Measurements from ENCODE around the gene FAM234B. TPM values are rescaled to one million over a fixed set of nuclear protein-coding genes. Genes with fewer than 3 reads are reported as not detected.
A peak's percentile ranks its signal among the peaks of the same experiment; 100 is the strongest.

FAM234B gene
- total RNA-seq, 1 experiment from 2014 or later, result 11.4 TPM

DNA sequence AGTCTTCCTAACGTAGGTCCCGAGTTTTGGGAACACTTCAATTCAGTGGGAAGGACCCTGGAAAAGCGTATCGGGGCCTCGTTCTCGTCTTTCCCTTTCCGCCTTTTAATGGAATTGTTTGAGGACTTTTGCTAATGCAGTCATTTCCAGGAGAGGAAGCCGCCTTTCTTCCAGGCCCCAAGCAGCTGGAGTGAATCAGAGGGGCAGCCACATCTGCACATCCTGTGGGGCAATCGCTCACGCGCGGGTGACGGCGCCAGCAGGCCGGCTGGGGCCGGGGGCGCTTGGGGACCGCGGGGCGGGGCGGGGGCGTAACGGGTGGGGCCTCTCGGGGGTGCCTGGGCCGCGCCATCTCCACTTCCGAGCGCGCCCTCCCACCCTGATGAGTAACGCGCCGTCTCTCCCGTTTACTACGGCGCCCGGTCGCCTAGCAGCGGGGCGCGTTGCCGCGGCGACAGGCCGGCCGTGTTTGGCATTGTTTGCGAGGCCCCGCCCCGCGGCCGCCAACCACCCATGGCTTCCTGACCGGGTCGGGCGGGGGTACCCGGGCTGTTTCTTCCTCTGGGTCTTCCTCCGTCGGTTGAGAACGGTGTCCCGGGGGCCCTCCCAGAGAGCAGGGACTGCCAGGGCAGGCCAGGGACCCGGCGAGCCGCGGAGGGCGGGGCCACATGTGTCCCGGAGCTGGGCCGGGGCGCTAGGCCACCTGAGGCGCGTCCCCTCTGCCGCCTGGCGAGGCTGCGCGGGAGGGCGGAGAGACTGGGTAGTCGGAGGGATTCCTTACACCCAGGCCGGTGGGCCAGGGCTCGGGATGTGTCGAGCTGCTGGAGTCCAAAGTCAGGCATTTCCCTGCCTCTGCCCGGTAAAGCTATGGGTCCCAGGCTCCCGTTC is 56.9 kb downstream of the FAM234B start:
- Histone ChIP-seq H3K27me3 (replicated peaks; ENCODE audit: control insufficient read depth, insufficient read depth, low read length) (no peaks in the 10 kb centered on the region), H3K36me3 (ENCODE audit: control insufficient read depth, insufficient read depth, low read length) (no peaks in the 10 kb centered on the region), H3K4me3 (ENCODE audit: low read depth, low read length) (peak overlapping the region; percentile 79), H3K4me1 (peaks cover 44% of the 10 kb centered on the region), H3K9me3 (no peaks in the 10 kb centered on the region)
- Mint-ChIP-seq H3K9me3 (ENCODE audit: unreplicated experiment) (no peaks in the 10 kb centered on the region), H3K27me3 (ENCODE audit: insufficient read depth, unreplicated experiment) (no peaks in the 10 kb centered on the region), H3K27ac (ENCODE audit: unreplicated experiment) (peak overlapping the region; percentile 81), H3K4me3 (ENCODE audit: unreplicated experiment) (peak overlapping the region; percentile 75), H3K4me1 (ENCODE audit: low read depth, unreplicated experiment) (peaks cover 47% of the 10 kb centered on the region), H3K36me3 (ENCODE audit: insufficient read depth, unreplicated experiment) (peaks cover 6% of the 10 kb centered on the region)
- intact Hi-C loops (cut with micrococcal nuclease; ENCODE audit: unreplicated experiment), result loop anchor here (1.0 kb wide), 1 partner anchor 26 kb away; no protein-coding TSS in a partner anchor
- TF ChIP-seq, protein P1, sequence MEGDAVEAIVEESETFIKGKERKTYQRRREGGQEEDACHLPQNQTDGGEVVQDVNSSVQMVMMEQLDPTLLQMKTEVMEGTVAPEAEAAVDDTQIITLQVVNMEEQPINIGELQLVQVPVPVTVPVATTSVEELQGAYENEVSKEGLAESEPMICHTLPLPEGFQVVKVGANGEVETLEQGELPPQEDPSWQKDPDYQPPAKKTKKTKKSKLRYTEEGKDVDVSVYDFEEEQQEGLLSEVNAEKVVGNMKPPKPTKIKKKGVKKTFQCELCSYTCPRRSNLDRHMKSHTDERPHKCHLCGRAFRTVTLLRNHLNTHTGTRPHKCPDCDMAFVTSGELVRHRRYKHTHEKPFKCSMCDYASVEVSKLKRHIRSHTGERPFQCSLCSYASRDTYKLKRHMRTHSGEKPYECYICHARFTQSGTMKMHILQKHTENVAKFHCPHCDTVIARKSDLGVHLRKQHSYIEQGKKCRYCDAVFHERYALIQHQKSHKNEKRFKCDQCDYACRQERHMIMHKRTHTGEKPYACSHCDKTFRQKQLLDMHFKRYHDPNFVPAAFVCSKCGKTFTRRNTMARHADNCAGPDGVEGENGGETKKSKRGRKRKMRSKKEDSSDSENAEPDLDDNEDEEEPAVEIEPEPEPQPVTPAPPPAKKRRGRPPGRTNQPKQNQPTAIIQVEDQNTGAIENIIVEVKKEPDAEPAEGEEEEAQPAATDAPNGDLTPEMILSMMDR (IDR thresholded peaks at IDR 0.05; ENCODE audit: insufficient read depth in 1 of 2, low read depth in 1 of 2, low read length in 1 of 2, severe bottlenecking in 1 of 2, unreplicated experiment in 1 of 2), result no peak
- BruUV-seq (replicated peaks), result no TSS peak
- ChIA-PET POLR2A (interaction anchor here (0.5 to 1.5 kb wide), 4 partner anchors 34 to 314 kb away, joined by 3 to 10 read pairs (median 5); no protein-coding TSS in a partner anchor), CTCF (interaction anchor here (0.6 to 6.0 kb wide), 7 partner anchors 23 to 121 kb away, joined by 3 to 68 read pairs (median 4); no protein-coding TSS in a partner anchor)
- peak; percentile 89 to 96 for DNase-seq

DNA sequence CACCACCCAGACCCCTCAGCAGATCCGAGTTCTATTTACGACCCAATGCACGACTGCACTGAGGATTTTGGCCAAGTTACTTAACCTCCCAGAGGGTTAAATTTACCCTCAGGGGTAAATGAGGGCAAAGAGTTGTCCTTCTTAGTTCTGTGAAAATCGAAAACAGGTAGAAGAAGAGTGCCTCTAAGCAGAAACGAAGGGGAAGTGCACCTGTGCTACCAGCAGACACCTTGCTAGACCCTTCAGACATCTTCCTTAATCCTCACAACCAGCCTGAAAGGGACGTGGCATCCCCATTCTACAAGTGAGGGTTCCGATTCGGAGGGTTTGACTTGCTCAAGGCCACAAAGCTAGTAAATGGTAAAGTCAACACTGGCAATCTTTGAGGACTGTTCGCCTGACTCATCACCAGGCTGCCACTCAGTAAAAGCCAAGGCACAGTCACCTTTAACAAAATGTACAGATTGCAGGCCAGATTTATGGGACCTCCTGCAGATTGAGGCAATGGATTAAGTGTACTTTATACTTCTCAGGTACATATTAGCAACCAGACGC is 57.7 kb downstream of the FAM234B start:
- H3K36me3 Mint-ChIP-seq (ENCODE audit: insufficient read depth, unreplicated experiment), result peaks cover 6% of the 10 kb centered on the region
- ChIA-PET CTCF (interaction anchor here (0.6 to 6.0 kb wide), 9 partner anchors 23 to 1039 kb away, joined by 3 to 68 read pairs (median 4); no protein-coding TSS in a partner anchor), POLR2A (interaction anchor here (0.6 to 1.5 kb wide), 4 partner anchors 33 to 315 kb away, joined by 3 to 5 read pairs (median 4); no protein-coding TSS in a partner anchor)
- H3K4me3 Mint-ChIP-seq (ENCODE audit: unreplicated experiment), result peak overlapping the region; percentile 75
- H3K27me3 Mint-ChIP-seq (ENCODE audit: insufficient read depth, unreplicated experiment), result no peaks in the 10 kb centered on the region
- DNase-seq, result peak; percentile 48 to 54
- no peaks in the 10 kb centered on the region for H3K27me3 ChIP-seq (replicated peaks; ENCODE audit: control insufficient read depth, insufficient read depth, low read length)
- intact Hi-C loops (cut with micrococcal nuclease; ENCODE audit: unreplicated experiment), result loop anchor here (1.0 kb wide), 1 partner anchor 25 kb away; no protein-coding TSS in a partner anchor
- H3K9me3 ChIP-seq, result no peaks in the 10 kb centered on the region
- peak overlapping the region; percentile 79 for H3K4me3 ChIP-seq (ENCODE audit: low read depth, low read length)
- TF ChIP-seq, protein P1 (IDR thresholded peaks at IDR 0.05; ENCODE audit: insufficient read depth in 1 of 2, low read depth in 1 of 2, low read length in 1 of 2, severe bottlenecking in 1 of 2, unreplicated experiment in 1 of 2), result no peak
- no peaks in the 10 kb centered on the region for H3K36me3 ChIP-seq (ENCODE audit: control insufficient read depth, insufficient read depth, low read length)
- H3K27ac Mint-ChIP-seq (ENCODE audit: unreplicated experiment), result peak overlapping the region; percentile 81
- BruUV-seq (replicated peaks), result no TSS peak
- H3K4me1 ChIP-seq, result peaks cover 44% of the 10 kb centered on the region
- peaks cover 47% of the 10 kb centered on the region for H3K4me1 Mint-ChIP-seq (ENCODE audit: low read depth, unreplicated experiment)
- no peaks in the 10 kb centered on the region for H3K9me3 Mint-ChIP-seq (ENCODE audit: unreplicated experiment)

Measured in Caco-2 (cell line).